Testis (tissue), 2 donors: ENCODE data around the gene USP48.

Experiments used
- POLR2A ChIP-seq: fragments of 450-650 bp; IDR thresholded peaks from one replicate; pipeline ENCODE4 v1.6.1; 2017; ENCODE audit warnings: antibody characterized with exemption, mild to moderate bottlenecking, moderate library complexity
- TF ChIP-seq, protein P1 (sequence below), 3 experiments: fragments of 450-650 bp in 2 of 3; fragments of 200-600 bp in 1 of 3; sonication (generic) in 1 of 3; IDR thresholded peaks; one replicate each; pipeline ENCODE4 v1.5.1; 2016 to 2019; ENCODE audit warnings: antibody characterized with exemption in 3 of 3, mild to moderate bottlenecking in 2 of 3, moderate library complexity in 1 of 3

DNA sequence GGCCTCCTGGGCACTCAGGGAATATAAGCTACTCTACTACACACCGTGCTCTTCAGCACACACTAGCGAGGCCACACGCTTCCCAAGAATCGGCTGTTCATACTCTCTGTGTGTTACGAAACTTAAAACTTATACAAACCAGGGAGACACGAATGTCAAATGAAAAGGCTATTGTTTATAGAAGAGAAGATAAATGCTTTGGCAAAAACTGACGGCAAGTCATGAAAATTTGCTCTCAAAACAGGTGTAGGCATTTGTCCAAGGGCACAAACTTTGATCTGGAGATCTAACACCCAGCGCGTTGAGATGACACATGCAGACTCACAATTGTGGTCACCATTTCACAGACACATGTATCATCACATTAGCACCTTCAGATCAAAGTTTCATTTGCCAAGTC, 46.1 kb downstream of the USP48 start:
- TF ChIP-seq, protein P1, sequence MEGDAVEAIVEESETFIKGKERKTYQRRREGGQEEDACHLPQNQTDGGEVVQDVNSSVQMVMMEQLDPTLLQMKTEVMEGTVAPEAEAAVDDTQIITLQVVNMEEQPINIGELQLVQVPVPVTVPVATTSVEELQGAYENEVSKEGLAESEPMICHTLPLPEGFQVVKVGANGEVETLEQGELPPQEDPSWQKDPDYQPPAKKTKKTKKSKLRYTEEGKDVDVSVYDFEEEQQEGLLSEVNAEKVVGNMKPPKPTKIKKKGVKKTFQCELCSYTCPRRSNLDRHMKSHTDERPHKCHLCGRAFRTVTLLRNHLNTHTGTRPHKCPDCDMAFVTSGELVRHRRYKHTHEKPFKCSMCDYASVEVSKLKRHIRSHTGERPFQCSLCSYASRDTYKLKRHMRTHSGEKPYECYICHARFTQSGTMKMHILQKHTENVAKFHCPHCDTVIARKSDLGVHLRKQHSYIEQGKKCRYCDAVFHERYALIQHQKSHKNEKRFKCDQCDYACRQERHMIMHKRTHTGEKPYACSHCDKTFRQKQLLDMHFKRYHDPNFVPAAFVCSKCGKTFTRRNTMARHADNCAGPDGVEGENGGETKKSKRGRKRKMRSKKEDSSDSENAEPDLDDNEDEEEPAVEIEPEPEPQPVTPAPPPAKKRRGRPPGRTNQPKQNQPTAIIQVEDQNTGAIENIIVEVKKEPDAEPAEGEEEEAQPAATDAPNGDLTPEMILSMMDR (IDR thresholded peaks at IDR 0.05): no peak
- TF ChIP-seq POLR2A: no peak
